ENCODE measurements around the gene CECR2.

CECR2 gene

DNA sequence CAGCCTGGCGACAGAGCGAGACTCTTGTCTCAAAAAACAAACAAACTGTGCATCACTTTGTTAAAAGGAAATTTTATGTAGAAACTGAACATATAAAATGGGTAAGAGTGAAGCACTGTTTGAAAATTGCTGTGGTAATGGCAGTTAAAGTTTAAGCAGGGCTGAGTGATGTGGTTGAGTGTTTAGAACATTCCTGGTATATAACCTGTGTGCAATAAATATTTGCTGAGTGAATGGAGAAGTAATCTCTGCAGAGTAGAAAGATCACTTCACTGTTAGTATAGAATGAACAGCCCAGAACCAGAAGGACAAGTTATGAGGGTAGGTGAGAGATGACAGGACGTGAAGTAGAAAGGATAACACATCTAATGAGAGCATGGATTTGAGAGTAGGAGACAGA lies 27.3 kb downstream of the CECR2 start:
- DNase-seq (ENCODE audit: extremely low read depth, low read depth), result no peak
- TF ChIP-seq, protein P1, sequence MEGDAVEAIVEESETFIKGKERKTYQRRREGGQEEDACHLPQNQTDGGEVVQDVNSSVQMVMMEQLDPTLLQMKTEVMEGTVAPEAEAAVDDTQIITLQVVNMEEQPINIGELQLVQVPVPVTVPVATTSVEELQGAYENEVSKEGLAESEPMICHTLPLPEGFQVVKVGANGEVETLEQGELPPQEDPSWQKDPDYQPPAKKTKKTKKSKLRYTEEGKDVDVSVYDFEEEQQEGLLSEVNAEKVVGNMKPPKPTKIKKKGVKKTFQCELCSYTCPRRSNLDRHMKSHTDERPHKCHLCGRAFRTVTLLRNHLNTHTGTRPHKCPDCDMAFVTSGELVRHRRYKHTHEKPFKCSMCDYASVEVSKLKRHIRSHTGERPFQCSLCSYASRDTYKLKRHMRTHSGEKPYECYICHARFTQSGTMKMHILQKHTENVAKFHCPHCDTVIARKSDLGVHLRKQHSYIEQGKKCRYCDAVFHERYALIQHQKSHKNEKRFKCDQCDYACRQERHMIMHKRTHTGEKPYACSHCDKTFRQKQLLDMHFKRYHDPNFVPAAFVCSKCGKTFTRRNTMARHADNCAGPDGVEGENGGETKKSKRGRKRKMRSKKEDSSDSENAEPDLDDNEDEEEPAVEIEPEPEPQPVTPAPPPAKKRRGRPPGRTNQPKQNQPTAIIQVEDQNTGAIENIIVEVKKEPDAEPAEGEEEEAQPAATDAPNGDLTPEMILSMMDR (IDR thresholded peaks at IDR 0.05; ENCODE audit: low read depth, low read length, missing control alignments), result no peak
- H3K4me3 ChIP-seq (replicated peaks; ENCODE audit: low read depth, low read length), result no peak overlapping the region

DNA sequence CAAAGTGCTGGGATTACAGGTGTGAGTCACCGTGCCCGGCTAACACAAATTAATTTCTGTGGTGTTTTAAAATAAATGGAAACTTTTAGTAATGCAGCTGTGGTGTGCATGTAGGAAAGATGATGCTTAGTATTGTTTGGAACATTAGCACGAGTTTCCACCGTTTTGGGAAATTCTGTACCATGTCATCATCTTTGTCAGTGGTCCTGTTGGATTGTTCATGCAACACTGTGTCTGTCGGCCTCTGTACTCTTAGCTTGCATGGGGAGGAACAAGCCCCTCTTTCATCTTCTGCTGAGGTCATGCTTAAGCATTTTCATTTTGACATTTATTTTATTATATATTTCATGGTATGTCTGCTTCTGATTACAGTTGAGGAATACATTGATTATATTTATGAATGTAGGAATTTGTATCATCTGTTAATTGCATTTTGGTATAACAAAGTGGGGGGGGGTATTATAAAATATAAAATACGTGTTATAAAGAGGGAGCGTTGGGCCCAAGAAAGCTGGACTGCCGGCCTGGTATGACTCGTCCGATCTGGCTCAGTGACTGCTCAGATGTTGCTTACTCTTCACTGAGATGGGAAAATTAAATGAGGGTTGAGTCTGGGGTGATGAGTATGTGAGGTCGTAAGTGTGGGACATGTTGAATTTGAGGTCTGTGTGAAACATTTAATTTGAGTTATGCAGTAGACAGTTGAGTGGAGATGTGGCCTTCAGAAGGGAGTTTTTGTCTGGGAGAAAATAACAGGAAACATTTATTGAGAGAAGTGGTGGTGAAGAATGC lies 28.7 kb downstream of the CECR2 start:
- DNase-seq (ENCODE audit: extremely low read depth, low read depth), result no peak
- TF ChIP-seq, protein P1 (IDR thresholded peaks at IDR 0.05; ENCODE audit: low read depth, low read length, missing control alignments), result no peak
- H3K4me3 ChIP-seq (replicated peaks; ENCODE audit: low read depth, low read length), result no peak overlapping the region

DNA sequence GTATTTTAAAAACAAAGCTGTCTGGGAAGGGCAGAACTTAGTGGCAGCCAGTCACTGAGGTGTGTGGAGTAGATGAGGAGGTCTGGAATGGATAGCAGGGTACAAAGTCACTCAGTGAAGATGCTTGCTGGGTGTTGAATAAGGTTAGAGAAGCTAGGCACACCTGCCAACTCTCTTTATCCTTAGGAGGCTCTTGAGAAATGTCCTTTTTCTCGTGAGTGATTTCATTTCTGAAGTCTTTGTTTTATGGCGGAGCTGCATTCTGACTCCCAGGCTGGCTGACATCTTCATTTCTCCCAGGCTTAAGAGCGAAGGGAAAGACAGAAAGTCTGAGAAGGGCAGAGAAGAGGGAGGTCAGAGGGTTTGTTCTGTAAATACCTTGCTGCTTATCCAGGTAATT lies 31.0 kb downstream of the CECR2 start:
- TF ChIP-seq, protein P1 (IDR thresholded peaks at IDR 0.05; ENCODE audit: low read depth, low read length, missing control alignments), result no peak
- no peak for DNase-seq (ENCODE audit: extremely low read depth, low read depth)
- no peak overlapping the region for H3K4me3 ChIP-seq (replicated peaks; ENCODE audit: low read depth, low read length)

DNA sequence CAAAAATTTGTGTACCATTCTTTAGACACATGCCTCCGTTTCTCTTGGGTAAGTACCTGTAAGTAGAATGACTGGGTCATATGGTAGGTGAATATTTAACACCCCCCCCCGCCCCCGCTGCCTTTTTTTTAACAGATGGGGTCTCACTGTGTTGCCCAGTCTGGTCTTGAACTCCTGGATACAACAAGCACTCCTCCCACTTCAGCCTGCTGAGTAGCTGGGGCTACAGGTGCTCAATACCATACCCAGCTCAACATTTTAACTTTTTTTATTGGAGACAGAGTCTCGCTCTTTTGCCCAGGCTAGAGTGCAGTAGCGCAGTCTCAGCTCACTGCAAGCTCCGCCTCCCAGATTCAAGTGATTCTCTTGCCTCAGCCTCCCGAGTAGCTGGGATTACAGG lies 32.5 kb downstream of the CECR2 start:
- TF ChIP-seq, protein P1 (IDR thresholded peaks at IDR 0.05; ENCODE audit: low read depth, low read length, missing control alignments), result no peak
- no peak overlapping the region for H3K4me3 ChIP-seq (replicated peaks; ENCODE audit: low read depth, low read length)
- DNase-seq (ENCODE audit: extremely low read depth, low read depth), result no peak

DNA sequence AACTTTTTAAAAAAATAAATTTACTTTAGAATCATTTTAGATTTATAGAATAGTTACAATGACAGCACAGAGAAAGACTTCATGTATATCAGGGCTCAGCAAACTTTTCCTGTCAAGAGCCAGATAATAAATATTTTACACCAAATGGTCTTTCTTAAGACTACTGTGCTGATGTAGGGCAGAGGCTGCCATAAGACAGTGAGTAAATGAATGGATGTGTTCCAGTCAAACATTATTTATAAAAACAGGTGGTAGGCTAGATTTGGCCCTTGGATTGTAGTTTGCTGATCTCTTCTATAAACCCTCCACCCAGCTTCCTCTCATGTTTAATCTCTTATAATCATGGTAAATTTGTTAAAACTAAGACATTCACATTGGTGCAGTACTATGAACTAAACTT lies 33.0 kb downstream of the CECR2 start:
- TF ChIP-seq, protein P1 (IDR thresholded peaks at IDR 0.05; ENCODE audit: low read depth, low read length, missing control alignments), result no peak
- no peak overlapping the region for H3K4me3 ChIP-seq (replicated peaks; ENCODE audit: low read depth, low read length)
- no peak for DNase-seq (ENCODE audit: extremely low read depth, low read depth)

DNA sequence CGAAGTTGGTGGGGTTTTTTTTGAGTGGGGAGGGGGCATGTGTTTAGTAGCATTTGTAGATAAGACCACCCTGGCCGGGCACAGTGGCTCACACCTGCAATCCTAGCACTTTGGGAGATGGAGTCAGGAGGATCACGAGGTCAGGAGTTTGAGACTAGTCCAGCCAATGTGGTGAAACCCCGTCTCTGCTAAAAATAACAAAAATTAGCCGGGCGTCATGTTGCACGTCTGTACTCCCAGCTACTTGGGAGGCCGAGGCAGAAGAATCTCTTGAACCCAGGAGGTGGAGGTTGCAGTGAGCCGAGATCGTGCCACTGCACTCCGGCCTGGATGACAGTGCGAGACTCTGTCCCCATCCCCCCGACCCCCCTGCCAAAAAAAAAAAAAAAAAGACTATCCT lies 34.6 kb downstream of the CECR2 start:
- TF ChIP-seq, protein P1 (IDR thresholded peaks at IDR 0.05; ENCODE audit: low read depth, low read length, missing control alignments), result no peak
- no peak overlapping the region for H3K4me3 ChIP-seq (replicated peaks; ENCODE audit: low read depth, low read length)
- DNase-seq (ENCODE audit: extremely low read depth, low read depth), result no peak

DNA sequence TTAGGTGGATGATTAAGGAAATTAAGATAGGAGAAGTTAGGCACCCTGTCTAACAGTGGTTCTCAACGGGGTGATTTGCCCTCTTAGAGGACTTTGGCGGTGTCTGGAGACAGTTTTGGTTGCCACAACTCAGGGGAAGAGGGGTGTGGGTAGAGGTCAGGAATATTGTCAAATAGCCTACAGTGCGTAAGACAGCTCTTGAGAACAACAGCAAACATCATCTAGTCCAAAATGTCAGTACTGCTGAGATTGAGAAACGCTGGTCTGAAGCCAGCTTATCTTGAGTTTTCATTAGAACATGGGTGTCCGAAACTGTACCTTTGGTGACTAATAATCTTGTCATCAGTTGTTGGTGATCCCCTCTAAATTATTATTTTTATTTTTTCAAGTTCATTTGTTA lies 38.4 kb downstream of the CECR2 start:
- TF ChIP-seq, protein P1 (IDR thresholded peaks at IDR 0.05; ENCODE audit: low read depth, low read length, missing control alignments), result no peak
- DNase-seq (ENCODE audit: extremely low read depth, low read depth), result no peak
- H3K4me3 ChIP-seq (replicated peaks; ENCODE audit: low read depth, low read length), result no peak overlapping the region

All from HFF-Myc (cell line).